GM21390 (cell line): ENCODE measurements around the gene BRCA1.
"Not testable (repeated sequence)": the region's sequence is repeated elsewhere in the genome, so short reads cannot be mapped to it uniquely, and the experiment has no call there.

Source experiments
- ATAC-seq: cut with Tn5 transposase; IDR thresholded peaks from one replicate; pipeline ENCODE4 v1.9.1; 2021; ENCODE audit not compliant: unreplicated experiment

BRCA1 gene

DNA sequence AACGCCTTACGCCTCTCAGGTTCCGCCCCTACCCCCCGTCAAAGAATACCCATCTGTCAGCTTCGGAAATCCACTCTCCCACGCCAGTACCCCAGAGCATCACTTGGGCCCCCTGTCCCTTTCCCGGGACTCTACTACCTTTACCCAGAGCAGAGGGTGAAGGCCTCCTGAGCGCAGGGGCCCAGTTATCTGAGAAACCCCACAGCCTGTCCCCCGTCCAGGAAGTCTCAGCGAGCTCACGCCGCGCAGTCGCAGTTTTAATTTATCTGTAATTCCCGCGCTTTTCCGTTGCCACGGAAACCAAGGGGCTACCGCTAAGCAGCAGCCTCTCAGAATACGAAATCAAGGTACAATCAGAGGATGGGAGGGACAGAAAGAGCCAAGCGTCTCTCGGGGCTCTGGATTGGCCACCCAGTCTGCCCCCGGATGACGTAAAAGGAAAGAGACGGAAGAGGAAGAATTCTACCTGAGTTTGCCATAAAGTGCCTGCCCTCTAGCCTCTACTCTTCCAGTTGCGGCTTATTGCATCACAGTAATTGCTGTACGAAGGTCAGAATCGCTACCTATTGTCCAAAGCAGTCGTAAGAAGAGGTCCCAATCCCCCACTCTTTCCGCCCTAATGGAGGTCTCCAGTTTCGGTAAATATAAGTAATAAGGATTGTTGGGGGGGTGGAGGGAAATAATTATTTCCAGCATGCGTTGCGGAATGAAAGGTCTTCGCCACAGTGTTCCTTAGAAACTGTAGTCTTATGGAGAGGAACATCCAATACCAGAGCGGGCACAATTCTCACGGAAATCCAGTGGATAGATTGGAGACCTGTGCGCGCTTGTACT lies at the start of gene BRCA1:
BRCA1 (minus strand) TSS at position 232 of the 834 bp plus-strand sequence. CDS start 1,268 bp downstream, outside the sequence.
- peak; percentile 96 for ATAC-seq

DNA sequence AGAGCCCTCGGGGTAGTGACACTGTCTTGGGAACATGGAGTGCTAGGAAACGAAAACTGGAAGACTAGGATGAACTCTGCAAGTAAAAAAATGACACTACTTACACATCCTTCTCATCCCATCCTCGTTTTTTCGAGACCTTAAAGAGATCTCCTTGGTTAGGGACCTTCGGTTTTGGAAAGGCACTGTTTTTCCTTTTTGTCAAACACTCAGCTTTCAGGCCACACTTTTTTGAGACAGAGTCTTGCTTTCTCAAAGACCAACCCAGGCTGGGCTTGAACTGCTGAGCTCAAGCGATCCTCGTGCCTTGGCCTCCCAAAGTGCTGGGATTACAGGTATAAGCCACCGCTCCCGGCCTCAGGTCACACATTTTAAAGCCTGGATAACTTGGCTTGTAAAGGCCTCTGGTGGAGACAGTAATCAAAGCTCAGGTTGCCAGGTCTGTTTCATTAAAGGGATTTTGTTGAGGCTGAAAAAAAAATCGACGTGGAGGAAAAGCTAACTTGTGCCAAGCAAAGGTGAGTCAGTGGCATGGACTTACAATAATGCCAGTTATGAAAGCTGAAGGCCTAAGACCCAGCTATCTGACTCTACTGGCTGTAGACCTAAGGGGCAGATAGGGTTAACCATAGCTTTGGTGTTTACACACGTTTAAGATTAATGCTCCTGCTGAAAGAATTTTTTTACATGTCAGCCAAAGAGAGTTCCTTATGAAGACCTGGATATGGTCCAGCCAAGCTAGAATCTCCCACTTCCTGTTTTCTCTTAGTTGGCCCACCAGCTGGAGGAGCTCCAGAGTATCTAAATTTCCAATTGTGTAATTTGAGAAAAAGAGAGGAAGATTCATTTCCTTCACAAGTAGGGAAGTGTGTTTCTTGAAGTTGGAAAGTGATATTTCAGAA lies 46.7 kb upstream of the BRCA1 start:
- ATAC-seq, result no peak

DNA sequence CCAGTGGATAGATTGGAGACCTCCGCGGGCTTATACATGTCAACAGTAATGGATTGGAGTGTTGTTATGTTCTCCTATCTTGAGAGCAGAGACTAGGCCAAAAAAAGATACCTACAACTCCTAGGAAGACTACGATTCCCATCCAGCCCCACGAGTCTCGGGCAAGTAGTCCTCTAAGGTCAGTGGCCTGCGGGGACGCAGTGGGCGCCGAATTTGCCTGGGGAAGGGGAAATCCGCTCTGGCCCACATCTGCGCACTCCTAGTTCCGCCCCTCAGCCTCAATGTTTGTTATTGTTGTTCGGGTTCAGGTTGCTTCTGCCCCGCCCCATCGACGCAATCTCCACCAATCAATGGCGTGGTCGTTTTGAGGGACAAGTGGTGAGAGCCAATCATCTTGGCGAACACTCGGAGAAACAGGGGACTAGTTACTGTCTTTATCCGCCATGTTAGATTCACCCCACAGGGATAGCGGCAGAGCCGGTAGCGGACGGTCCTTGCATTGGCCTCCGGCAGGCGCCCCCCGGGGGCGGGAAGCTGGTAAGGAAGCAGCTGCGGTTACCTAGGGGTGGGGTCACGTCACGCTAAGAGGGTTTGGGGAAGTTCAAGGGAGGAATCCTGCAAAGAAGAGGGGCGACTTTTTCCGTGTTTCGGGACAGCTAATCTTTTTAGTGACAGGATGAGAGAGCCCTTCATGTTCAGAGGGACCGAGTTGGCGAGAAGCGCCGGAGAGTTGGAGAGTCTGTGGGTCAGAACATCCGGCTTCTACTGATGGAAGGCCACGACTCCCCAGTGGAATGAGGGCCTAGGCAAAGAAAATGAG lies 45.8 kb upstream of the BRCA1 start, which contains the start of gene NBR1:
NBR1 (plus strand) TSS at position 449 of the 820 bp plus-strand sequence. CDS start 4,586 bp downstream, outside the sequence.
- ATAC-seq, result peak; percentile 77

DNA sequence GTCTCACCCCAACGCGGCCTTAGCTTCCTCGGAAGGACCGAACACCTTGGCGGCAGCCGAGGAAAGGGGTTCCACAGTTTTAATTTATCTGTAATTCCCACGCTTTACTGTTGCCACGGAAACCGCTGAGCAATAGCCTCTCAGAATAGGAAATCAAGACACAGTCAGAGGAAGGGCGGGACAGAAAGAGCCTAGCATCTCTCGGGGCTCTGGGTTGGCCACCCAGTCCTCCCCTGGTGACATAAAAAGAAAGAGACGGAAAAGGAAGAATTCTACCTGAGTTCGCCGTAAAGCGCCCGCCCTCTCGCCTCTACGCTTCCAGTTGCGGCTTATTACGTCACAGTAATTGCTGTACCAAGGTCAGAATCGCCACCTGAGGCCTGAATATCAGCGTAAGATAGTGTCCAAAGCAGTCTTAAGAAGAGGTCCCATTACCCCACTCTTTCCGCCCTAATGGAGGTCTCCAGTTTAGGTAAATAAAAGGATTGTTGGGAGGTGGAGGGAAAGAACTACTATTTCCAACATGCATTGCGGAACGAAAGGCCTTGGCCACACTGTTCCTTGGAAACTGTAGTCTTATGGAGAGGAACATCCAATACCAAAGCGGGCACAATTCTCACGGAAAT lies 45.1 kb upstream of the BRCA1 start:
- ATAC-seq, result peak; percentile 59

DNA sequence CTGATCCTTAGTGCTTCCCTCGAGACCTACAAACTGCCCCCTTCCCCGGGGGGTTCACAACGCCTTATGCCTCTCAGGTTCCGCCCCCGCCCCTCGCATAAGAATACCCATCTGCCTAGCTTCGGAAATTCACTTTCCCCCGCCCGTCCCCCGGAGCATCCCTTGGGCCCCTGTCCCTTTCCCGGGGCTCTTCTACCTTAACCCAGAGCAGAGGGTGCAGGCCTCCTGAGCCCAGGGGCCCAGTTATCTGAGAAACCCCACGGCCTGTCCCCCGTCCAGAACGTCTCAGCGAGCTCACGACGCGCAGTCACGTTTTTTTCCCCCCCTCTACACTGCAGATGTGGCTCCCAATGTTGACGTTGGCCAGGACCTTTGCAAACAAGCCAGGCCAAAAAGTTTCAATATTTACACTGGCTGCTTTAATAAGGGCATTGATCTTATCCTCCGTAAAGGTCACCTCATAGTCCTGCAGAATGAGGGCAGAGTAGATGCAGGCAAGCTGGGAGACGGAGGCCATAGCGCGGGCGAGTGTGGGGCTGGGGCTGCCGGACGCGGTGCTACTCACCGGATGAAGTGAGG lies 44.5 kb upstream of the BRCA1 start:
- peak; percentile 14 for ATAC-seq

DNA sequence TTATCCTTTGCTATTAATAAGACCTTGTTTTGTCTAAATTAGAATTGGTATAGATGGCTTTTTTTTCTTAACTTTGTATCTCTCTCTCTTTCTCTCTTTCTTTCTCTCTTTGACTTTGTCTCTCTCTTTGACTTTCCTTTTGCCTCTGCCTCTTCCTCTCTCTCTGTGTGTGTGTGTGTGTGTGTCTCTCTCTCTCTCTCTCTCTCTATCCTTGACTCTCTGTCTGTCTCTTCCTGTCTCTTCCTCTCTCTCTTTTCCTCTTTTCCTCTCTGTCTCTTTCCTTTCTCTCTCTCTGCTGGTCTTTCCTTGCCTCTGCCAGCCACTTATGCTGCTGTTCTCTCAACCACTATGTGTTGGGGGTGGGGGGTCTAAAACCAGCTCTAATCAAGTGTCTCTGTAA lies 40.8 kb upstream of the BRCA1 start:
- not testable (repeated sequence) for ATAC-seq

DNA sequence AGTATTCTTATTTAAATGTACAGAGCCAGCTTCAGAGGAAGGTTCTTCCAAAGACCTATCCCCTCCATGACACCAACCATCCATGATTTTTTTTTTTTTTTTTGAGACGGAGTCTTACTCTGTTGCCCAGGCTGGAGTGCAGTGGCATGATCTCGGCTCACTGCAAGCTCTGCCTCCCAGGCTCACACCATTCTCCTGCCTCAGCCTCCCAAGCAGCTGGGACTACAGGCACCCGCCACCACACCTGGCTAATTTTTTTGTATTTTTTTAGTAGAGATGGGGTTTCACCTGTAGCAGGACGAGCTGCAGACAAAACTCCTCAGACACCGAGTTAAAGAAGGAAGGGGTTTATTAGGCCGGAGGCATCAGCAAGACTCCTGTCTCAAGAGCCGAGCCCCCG lies 34.8 kb upstream of the BRCA1 start:
- not testable (repeated sequence) for ATAC-seq

DNA sequence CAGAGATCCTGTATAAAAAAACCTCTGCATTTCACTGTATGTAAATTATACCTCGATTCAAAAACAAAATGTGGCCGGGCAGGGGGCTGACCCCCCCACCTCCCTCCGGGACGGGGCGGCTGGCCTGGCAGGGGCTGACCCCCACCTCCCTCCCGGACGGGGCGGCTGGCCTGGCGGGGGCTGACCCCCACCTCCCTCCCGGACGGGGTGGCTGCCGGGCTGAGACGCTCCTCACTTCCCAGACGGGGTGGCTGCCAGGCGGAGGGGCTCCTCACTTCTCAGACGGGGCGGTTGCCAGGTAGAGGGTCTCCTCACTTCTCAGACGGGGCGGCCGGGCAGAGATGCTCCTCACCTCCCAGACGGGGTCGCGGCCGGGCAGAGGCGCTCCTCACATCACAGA lies 34.1 kb upstream of the BRCA1 start:
- ATAC-seq, result not testable (repeated sequence)

DNA sequence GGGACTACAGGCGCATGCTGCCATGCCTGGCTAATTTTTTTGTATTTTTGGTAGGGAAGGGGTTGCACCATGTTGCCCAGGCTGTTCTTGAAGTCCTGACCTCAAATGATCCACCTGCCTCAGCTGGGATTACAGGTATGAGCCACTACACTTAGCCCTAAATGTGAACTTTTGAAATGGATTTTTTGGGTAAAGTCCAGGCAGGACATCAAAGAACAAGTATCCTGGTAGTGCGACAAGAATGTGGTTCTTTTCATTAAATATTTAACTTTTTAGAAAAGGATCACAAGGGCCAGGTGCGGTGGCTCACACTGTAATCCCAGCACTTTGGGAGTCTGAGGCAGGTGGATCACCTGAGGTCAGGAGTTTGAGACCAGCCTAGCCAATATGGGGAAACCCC lies 30.5 kb upstream of the BRCA1 start:
- ATAC-seq, result no peak

DNA sequence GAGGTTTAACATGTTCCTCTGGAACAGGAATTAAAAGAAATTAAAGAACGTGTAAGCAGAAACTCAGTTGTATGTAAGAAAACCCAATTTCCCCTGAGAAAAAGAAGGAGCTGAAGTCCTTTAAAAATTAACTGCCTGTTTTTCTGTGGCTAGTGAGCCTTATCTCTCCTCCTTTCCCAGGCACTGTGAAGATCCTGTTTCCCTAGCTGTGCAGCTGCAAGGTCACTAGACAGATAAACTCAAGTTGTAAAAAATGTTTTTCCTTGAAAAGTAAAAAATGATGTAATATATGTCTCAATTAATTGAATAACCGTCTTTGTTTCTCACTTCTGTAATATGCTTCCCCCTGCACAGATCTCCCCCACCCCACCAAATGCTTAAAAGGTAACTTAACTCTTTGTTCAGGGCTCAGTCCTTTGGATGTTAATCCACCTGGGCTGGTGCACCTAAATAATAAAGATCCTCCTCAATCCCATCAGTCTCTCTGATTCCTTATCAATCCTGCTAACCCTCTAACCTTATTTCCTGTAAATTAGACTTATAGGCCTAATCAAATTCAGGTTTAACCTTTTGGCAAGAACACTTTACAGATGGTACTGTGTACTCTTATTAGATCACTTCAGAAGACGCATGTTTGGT lies 28.2 kb upstream of the BRCA1 start:
- ATAC-seq, result not testable (repeated sequence)

DNA sequence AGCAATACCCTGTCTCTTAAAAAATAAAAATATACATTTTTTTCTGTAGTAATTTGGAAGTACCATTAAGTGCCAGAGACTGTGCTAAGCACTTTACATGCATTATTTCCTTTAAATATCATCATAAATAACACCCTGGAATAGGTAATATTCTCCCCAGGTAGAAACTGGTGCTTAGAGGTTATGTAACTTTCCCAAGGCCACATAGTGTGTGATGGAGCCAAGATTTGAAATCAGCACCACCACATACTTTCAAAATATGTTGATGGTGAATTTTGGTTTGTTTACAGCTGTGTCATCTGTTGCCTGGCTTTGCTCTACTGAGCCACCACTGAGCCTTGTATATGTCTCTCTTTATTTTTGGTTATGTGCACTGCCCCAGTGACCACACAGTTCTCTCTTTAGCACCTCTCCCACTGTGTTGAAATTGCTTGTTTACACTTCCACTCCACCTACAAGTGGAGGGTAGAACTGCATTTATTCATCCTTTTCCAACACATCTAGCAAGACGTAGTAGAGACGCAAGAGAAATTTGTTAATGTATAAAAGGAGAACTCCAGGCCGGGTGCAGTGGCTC lies 26.8 kb upstream of the BRCA1 start:
- ATAC-seq, result no peak

DNA sequence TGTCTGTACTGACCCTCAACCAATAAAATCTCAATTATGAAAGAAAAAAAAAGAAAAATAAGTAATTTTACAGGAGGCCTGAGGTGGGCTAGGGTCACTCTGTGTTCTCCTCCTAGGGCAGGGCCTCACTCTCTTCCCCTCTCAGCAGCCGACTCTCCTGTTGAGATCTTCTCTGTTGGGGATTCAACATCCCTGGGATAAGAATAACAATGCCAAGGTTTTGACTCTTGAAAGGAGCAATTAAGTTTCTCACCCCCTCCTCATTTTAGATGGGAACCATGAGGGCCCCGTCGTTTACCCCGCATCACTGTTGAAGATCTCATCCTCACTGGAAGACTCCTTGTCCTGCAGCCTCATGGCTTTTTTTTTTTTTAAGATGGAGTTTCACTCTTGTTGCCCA lies 21.5 kb upstream of the BRCA1 start:
- ATAC-seq, result no peak

DNA sequence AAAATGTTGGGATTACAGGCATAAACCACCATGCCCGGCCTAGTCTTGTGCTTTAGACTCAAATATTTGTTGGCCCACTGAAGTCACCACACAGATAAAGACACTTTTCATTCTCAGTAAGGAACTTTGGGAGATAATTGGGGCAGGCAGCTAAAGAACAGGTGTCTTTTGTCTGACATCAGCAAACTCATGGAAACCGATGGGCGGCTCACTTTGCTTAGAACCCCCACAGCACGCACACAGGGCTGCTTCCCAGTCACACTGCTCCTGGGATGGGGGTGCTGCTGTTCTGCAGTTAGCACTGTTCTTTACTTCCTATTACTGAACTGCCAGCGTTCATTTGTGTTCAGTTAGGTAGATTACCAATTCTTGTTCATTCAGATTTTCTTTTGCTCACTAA lies 18.0 kb upstream of the BRCA1 start:
- ATAC-seq, result no peak

DNA sequence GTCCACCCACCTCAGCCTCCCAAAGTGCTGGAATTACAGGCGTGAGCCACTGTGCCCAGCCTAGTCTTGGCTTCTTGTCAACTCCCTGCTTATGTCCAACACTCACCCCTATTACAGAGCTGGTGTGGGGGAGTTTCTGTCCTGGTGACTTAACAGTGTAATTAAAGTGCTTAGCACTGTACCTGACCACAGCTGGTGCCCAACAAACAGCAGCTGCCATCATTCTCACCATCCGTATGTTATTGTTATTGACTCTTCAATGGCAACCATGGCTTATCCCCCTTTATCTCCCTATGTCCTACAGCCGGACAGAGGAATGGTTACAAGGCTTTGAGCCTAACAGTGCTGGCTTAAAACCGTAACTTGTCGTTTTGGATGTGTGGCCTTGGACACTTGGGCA lies 17.0 kb upstream of the BRCA1 start:
- ATAC-seq, result no peak

DNA sequence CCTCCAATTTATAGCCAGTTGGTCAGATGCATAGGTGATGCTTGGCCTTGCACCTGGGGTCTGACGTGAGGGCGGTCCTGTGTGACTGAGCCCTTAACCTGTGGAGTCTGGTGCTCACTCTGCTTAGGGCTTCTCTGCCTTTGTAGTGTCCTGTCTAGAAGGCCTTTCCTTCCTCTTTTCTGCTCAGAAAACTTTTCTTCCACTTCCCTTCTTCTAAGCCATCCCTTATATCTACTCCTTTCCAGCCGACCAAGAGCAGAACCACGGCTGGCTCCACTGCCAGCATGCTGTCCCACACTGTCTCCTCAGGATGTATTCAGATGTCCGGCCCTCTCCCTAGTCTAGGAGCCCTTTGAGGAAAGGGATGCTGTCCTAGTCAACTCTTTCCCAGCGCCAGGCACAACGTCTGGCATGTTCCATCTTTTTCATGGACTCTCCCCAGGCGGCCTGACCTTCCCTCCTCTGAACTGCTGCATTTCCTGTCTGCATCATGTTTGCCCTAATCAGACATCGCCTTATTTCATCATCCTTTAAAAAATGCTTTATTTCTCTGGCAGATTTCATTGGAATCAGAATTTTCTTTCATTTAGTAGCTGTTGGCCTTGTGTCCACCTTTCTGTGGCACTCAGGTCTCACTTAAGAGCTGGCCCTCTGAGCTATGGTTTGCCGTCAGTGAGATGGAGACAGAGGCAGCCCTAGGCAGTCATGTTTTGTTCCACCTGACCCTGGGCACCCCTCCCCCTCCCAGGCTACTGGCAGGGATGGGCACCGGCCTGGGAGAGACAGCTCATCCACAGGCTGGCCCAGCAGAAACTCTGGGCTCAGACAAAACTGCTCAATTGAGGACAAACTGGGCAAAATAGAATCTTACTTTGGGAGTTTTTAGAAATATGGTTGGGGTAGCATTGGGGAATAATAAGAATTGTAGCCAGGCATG lies 15.5 kb upstream of the BRCA1 start:
- ATAC-seq, result no peak

DNA sequence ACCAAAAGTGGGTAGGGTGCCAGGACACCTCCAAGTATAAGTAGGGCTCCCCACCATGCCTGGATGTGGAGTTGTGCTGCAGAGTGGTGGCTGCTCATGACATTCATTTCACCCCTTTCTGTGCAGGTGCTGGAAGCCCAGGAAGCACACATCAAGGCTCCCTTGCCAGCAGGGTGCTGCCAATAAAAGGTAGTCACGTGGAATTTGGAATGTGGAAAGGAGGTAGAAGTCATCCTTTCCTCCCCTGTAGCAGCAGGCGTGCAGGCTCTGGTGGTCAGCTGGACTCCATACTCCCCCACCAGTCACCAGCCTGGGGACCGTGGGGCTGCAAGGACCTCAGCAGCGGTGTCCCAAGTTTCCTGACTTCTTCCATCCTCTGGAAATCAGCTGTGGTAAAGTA lies 13.4 kb upstream of the BRCA1 start:
- ATAC-seq, result not testable (repeated sequence)

DNA sequence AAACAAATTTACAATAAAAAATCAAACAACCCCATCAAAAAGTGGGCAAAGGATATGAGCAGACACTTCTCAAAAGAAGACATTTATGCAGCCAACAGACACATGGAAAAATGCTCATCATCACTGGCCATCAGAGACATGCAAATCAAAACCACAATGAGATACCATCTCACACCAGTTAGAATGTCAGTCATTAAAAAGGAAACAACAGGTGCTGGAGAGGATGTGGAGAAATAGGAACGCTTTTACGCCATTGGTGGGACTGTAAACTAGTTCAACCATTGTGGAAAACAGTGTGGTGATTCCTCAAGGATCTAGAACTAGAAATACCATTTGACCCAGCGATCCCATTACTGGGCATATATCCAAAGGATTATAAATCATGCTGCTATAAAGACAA lies 11.4 kb upstream of the BRCA1 start:
- not testable (repeated sequence) for ATAC-seq

DNA sequence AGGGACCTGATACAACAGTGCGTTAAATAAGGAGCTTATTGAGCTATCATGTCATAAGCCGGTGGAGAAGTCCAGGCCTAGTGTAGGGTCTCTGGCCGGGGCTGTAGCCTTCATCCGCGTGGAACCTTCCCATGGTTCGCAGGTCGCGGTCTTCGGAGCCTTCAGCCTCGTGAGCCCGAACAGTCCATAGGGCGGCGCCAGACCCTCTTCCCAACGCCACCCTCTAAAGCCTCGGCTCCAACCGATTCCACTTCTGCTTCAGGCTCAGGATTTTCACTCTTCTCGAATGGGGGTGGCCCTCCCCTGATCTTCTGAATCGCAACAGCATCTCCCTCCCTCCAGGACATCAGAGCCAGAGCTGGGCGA lies 10.3 kb upstream of the BRCA1 start:
- ATAC-seq, result no peak
